Stimulated activated naive CD4-positive, alpha-beta T cell (primary cell): ENCODE results near the gene EIF4A2.
"Not testable (repeated sequence)": the region's sequence is repeated elsewhere in the genome, so short reads cannot be mapped to it uniquely, and the experiment has no call there.

Experiments used
- DNase-seq, 6 experiments: peaks; one replicate each; lab custom pipeline; 2025; lab: John Stamatoyannopoulos, UW

The EIF4A2 gene

DNA sequence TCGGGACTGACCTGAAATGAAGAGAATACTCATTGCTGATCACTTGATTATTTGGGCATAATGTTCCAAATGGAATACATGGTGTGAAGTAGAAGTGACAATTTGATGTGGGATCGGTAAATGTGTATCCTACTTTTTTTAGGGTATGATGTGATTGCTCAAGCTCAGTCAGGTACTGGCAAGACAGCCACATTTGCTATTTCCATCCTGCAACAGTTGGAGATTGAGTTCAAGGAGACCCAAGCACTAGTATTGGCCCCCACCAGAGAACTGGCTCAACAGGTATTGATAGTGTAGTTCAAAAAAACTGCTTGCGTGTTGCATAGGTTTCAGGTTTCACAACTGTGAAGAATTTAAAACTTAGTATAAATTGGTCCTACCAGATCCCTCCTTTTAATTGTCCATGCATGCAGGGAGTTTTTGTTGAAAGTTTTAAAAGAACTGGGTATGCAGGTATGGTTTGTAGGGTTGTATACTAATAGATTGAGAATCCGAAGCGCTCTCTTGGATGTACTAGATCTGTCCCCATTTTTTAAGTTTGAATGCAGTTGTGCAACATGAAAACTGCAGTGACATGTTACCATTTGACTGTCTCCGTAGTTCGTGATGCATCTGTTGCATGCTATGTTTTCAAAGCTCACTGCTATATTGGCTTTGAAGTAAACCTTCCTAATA lies 1.6 kb downstream of the EIF4A2 start:
- DNase-seq = no peak

DNA sequence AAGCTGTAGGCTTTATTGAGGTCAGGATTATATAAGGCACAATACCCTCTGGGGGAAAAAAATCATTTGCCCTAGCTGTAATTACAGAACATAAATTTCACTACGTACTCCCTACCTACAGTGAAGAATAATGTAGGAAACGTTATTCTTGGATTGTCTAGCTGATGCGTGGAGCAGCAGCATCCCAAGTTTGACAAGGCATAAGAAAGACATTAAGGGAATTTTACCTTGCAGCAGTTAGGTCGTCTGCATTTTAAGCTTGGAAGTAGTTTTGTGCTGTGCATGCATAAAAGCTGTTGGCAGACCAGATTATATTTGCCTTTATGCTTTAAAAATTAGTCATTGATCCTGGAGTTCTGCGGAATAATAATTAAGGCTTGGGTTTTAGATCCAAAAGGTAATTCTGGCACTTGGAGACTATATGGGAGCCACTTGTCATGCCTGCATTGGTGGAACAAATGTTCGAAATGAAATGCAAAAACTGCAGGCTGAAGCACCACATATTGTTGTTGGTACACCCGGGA lies 2.2 kb downstream of the EIF4A2 start:
- DNase-seq = no peak

DNA sequence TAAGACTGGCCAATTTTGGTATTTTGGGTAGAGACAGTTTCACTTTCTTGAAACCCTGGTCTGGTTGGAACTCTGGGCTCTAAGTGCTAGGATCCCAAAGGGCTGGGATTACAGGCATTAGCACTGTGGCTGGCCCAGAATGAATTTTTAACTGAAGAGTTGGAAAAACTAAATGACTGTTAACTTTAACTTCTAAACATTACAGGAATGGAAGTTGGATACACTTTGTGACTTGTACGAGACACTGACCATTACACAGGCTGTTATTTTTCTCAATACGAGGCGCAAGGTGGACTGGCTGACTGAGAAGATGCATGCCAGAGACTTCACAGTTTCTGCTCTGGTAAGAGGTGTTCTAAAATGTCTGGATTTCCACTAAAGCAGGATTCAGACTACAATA lies 3.5 kb downstream of the EIF4A2 start:
- peak in 1 of 6 experiments; percentile 5 for DNase-seq

DNA sequence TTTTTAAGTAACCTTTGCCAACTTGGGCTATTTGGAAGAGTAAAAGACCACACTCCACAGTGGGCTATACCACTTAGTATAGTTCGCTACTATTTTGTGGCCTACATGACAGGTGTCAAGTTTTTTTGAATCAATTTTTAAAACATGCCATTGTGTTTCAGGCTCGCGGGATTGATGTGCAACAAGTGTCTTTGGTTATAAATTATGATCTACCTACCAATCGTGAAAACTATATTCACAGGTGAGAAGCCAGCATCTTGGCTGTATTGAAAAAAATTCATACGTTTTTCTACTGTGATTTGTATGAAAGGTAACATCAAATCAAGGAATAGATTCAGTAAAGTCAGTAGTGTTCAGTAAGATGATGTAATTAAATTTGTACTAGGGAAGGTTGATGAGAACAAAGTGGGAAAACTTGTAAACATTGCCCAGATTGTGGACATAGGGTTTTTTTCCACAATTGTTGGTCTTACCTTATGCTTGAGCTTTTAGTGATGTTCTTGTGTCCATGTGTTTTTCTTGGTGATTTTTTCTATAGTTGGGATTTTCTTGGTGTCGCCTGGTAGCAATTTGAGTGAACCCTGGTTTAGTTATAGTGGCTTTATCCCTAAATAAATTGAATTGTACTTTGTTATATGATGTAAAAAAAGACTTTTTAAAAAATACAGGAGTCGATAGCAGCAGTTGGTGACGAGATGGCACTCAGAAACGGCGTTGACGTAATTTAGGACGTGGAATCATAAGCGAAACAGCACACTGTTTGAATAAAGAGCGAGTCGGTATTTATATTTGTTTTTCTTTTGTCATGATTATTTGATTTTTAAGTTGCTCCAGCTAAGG lies 4.5 kb downstream of the EIF4A2 start:
- peak in 1 of 6 experiments; percentile 5 for DNase-seq

- DNase-seq = peak in 1 of 6 experiments; percentile 8
Measured at GRCh38 chr3:186788482-186789370, 5.3 kb downstream of the EIF4A2 start.

DNA sequence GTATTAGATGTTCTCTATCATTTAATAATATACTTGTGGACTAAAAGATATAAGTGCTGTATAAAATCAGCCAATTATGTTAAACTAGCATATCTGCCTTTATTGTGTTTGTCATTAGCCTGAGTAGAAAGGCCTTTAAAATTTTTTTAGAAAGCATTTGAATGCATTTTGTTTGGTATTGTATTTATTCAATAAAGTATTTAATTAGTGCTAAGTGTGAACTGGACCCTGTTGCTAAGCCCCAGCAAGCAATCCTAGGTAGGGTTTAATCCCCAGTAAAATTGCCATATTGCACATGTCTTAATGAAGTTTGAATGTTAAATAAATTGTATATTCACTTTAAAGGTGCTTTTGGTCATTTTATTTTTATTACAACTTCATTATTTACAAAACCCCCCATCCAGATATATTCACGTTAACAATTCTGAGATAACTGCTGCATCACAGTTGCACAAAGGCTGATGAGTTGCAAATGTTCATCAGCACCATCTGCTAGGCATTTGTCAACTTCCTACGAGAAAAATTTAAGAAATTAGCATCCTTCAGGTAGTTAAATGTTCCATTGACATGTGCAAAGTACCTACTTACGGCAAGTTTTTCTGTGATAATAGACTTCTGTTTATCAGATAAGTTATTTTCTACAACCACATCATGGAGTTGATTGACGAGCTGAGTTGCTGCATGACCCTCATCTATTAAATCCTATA lies 6.3 kb downstream of the EIF4A2 start:
- peak in 1 of 6 experiments; percentile 43 for DNase-seq

GRCh38 chr3:186790261-186790981 lies 7.0 kb downstream of the EIF4A2 start:
- DNase-seq = peak in 1 of 6 experiments; percentile 43

- no peak for DNase-seq
Measured at GRCh38 chr3:186798239-186798874, 15.0 kb downstream of the EIF4A2 start.

- no peak for DNase-seq
Measured at GRCh38 chr3:186800285-186800684, 16.9 kb downstream of the EIF4A2 start.

DNA sequence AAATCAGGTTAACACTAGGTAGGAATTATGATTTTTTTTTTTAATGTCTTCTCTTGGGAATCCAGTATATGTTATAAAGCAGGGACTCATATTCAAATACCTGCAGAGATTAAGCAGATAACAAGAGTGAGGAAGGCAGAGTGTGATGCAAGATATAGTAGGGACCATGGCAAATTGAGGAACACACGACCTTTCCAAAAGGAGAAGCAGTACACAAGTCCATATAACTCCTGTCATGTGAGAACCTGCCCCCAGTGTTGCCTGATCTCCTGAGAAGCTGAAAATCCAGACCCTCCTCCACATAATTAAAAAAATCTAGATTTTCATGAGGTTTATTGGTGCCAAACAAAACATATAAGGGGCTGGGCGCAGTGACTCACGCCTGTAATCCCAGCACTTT lies 19.3 kb downstream of the EIF4A2 start:
- no peak for DNase-seq

- not testable (repeated sequence) for DNase-seq
Measured at GRCh38 chr3:186803447-186803846, 20.1 kb downstream of the EIF4A2 start.

DNA sequence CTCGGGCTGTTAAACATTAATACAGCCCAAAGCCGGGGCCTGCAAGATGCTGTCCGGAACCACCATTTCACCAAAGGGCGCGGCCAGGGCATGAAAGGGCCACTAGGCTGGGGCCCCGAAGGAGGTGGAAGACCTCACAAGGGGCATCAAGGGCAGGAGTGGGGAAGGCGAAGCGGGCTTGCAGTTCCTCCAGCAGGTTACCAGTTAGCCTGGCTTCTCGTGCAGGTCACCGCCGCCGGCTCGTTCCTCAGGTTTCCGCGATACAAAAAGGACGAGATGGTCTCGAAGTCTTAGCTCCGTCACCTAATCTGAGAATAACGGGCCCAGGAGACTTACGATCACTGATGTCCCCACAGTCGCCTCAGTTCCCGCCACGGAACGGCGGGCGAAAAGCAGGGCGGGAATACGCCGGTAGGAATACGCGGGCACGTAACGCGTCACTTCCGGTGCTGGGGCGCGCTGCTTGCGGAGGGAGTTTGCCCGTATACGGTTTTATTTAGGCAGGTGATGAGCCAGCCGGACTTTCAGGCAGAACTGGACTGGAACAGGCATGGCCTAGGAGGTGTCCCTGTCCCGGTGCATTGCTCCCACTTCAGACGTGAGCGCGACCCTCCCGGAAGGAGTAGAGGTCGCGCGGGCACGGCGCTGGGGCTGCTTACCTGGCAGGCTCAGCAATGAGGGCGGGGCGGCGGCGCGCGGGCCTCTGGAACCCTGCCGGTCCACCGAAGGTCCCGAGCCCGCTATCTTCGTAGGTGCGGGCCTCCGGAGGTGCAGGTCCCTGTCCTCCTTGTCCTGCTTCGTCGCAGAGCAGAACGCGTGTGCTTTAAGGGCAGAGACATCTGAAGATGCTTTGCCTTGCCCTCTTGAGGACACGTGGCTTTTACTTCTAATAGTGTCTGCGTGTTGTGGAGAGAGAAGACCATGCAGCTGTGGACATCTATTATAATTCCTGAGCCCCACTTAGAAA lies 23.0 kb downstream of the EIF4A2 start, which contains the start of gene RFC4:
Gene RFC4 (minus strand): TSS at position 394 of the 967 bp plus-strand sequence. CDS start 1,769 bp downstream, outside the sequence.
- peak; percentile 69 to 87 (median 81) for DNase-seq

DNA sequence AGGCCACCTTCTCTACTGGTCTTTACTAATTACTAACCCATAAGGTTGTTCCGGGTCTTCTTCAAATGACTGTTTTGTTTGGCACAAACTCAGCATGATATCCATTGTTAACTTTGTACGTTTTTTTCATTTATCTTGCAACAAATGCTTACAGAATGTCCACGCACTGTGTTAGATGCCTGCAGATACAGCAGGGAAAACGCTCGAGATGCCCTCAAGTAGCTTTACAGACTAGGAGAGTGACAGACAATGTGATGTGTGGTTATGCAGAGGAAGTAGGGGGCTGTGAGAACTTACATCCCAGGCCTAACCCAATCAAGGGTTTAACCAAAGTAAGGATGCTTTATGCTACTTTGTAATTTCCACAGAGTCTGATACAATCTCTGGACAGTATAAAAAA lies 23.9 kb downstream of the EIF4A2 start:
- DNase-seq = peak in 1 of 6 experiments; percentile 30

GRCh38 chr3:186810336-186810996 lies 27.1 kb downstream of the EIF4A2 start:
- DNase-seq = no peak

GRCh38 chr3:186811313-186811712 lies 27.9 kb downstream of the EIF4A2 start:
- DNase-seq = not testable (repeated sequence)

- no peak for DNase-seq
Measured at GRCh38 chr3:186814100-186814499, 30.7 kb downstream of the EIF4A2 start.

DNA sequence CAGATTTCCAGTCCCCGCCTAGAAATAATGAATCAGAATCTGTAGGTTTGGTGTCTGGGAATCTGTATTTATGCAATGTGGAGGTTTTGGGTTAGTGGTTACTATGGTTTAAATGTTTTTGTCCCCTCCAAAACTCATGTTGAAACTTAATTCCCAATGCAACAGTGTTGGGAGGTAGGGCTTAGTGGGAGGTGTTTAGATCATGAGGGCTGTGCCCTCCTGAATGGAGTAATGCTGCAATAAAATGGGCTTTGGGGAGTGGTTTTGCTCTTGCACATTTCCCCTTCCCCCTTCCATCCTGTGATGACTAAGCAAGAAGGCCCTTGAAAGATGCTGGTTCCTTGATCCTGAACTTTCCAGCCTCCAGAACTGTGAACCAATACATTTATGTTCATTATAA lies 32.1 kb downstream of the EIF4A2 start:
- DNase-seq = no peak

DNA sequence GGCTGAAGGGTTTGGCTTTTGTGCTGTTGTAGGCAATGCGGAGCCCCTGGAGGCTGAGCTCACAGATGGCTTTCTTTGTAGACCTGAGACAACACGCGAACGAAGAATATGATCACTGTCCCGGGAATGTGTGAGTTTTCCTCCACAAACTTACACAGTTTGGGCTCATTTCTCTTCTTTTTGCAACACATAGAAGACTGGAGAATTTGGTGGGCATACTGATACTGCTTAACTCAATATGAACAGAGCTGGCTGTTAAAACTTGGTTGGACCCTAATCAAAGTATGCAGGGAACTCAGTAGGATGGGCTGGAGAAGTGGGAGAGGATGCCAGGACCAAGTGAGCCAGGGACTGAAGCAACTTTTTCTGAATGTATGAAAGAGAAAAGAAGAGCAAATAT lies 35.1 kb downstream of the EIF4A2 start:
- DNase-seq = no peak
